ENCODE results near the gene OBSL1.

DNA sequence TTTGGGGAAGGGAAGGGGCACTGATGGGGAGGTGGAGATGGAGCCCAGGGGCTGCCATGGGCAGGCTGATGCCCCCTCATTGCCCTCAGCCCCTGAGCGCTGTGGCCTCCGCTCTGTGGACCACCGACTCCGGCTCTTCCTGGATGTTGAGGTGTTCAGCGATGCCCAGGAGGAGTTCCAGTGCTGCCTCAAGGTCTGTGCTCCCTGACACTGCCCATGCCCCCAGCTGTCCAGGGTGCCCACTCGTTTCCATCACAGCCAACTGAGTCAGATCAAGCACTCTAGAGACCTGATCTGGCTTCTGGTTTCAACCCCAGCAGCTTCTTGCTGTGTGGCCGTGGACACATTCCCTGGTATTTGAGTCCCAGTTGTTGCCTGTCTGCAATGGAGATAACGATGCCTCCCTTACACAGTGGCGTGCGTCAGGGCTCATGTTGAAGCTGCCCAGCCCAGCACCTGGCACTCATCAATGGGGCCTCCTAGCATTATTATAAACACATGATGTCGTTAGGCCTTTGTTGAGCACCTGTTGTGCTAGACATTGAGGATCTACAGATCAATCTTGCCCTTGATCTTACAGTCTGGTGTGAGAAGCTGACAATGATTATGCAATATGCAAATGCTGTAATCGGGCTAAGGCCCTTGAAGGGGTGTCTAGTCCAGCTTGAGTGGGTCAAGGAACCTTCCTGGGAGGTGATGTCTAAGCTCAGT, 40.7 kb upstream of the OBSL1 start:
- TF ChIP-seq EP300 (IDR thresholded peaks at IDR 0.05), result no peak
- TF ChIP-seq, protein P1, sequence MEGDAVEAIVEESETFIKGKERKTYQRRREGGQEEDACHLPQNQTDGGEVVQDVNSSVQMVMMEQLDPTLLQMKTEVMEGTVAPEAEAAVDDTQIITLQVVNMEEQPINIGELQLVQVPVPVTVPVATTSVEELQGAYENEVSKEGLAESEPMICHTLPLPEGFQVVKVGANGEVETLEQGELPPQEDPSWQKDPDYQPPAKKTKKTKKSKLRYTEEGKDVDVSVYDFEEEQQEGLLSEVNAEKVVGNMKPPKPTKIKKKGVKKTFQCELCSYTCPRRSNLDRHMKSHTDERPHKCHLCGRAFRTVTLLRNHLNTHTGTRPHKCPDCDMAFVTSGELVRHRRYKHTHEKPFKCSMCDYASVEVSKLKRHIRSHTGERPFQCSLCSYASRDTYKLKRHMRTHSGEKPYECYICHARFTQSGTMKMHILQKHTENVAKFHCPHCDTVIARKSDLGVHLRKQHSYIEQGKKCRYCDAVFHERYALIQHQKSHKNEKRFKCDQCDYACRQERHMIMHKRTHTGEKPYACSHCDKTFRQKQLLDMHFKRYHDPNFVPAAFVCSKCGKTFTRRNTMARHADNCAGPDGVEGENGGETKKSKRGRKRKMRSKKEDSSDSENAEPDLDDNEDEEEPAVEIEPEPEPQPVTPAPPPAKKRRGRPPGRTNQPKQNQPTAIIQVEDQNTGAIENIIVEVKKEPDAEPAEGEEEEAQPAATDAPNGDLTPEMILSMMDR (IDR thresholded peaks at IDR 0.05), result no peak
- TF ChIP-seq POLR2A (IDR thresholded peaks at IDR 0.05), result no peak

Data from tibial nerve (tissue), 4 donors.